HG02973 (cell line): Measurements from ENCODE around the gene STUB1.
"Not testable (repeated sequence)": the region's sequence is repeated elsewhere in the genome, so short reads cannot be mapped to it uniquely, and the experiment has no call there.

Experiments
- ATAC-seq: cut with Tn5 transposase; IDR thresholded peaks from one replicate; pipeline ENCODE4 v1.9.1; 2021; ENCODE audit warnings: moderate library complexity; ENCODE audit not compliant: unreplicated experiment

STUB1 gene

DNA sequence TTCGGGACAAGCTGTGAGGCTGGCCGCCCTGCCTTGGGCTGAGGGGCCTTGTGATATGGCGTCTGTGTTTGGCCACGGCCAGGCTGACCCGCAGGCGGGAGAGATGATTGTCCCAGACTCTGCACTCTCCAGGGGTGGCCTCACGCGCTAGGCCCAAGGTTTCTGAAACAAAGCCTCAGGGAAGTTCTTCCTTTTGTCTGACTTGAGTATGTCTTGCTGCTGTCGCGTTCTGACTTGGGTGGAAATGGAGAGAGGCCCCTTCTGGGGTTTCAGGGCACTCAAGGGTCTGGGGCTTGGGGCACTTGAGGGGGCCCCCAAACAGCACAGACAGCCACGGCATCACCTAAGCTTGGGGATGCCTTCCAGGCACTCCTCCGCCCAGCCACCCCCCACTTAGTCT is 30.9 kb downstream of the STUB1 start:
- no peak for ATAC-seq

DNA sequence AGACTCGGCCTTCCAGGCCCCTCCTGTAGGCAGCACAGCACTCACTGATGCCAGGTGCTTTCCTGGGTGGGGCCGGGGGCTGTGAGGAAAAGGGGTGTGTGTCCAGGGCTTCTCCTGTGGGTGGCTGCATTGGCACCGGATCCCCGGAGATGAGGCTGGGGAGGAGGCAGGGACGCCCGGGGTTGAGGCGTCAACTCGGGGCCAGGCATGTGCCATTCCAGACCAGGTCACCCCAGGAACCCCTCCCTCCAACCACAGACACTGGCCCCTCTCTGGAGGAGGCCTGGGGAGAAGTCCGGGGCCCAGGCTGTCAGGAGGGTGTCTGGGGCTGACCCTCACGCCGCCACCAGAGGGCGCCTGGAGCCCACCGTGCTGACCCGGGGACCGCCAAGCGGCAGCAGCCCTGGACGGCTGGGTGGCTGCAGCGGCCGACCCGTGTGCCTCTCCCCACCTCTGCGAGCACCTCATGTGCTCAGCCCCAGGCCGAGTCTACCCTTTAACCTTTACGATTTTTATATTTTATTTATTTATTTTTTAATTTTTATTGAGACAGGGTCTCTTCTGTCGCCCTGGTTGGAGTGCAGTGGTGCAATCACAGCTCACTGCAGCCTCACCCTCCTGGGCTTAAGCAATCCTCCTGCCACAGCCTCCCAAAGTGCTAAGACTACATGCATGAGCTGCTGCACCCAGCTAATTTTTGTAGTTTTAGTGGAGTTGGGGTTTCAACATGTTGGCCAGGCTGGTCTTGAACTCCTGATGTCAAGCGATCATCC is 31.5 kb downstream of the STUB1 start:
- no peak for ATAC-seq

DNA sequence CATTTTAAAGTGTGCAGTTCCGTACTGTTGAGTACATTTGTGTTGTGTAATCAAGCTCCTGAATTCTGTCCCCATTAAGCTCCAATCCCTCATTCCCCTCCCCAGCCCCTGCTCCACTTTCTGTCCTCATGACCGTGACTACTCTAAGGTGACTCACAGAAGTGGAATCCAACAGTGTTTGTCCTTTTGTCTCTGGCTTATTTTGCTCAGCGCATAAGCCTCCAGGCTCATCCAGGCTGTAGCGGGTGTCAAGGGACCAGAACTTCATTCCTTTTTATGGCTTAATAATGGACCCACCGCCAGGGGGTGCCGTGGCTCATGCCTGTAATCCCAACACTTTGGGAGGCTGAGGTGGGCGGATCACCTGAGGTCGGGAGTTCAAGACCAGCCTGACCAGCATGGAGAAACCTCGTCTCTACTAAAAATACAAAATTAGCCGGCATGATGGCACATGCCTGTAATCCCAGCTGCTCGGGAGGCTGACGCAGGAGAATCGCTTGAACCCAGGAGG is 32.6 kb downstream of the STUB1 start:
- ATAC-seq = not testable (repeated sequence)

DNA sequence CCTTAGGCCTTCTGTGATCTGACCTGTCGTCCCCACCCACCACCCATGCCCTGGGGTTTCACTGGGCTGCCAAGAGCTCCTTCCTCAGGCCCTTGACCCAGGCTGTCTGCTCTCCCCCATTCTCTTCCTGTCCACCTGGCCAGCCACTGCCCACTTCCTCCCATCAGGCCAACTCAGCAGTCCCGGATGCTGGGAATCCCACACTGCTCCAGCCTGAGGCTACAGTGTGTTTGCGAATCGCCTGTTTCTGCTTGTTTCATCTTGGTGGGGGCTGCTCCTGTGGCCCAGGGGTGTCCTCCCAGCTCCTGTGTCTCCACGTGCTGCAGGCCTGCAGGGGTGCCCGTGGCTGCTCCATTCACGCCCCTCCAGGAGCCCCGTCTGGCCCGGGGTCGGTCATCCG is 33.9 kb downstream of the STUB1 start:
- ATAC-seq = no peak

DNA sequence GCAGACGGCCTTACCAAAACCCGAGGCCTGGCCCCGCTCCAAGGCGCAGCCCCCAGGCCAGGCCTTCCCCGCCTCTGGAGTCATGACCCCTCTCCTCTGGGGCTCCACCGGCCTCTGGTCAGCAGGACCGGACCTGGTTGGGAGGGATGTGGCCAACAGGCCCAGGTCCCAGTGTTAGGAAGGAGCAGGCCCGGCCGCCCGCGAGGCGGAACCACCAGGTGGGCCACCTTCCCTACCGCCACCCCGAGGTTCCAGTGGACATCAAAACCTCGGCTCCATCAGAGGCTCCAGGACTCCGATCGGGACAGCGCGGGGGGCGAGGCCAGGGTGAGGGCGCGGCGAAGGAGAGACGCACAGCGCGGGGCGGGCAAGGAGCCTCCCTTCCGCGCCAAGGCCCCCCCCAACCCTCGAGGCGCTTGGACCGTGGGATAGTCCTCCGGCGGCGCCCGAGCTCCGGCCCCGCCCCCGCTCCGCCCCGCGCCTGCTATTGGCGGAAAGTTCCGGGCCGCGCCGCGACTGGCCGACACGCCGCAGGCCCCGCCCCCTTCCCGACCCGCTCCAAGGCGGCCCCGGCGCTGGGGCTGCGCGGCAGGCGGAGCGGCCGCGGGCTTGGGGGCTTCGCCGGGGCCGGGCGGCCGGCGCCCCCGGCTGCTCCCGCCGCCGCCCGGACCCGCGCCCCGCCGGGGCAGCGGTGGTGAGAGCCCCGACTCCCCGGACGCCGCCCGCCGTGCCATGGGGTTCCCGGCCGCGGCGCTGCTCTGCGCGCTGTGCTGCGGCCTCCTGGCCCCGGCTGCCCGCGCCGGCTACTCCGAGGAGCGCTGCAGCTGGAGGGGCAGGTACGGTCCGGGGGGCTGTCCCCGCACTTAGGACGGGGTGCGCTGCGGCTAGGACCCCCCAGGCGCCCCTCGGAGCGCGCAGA is 34.6 kb downstream of the STUB1 start, which contains the start of gene METRN:
TSS of gene METRN (plus strand) at position 561 of the 919 bp plus-strand sequence. CDS start at position 733, 172 bp downstream.
- ATAC-seq = peak; percentile 63

DNA sequence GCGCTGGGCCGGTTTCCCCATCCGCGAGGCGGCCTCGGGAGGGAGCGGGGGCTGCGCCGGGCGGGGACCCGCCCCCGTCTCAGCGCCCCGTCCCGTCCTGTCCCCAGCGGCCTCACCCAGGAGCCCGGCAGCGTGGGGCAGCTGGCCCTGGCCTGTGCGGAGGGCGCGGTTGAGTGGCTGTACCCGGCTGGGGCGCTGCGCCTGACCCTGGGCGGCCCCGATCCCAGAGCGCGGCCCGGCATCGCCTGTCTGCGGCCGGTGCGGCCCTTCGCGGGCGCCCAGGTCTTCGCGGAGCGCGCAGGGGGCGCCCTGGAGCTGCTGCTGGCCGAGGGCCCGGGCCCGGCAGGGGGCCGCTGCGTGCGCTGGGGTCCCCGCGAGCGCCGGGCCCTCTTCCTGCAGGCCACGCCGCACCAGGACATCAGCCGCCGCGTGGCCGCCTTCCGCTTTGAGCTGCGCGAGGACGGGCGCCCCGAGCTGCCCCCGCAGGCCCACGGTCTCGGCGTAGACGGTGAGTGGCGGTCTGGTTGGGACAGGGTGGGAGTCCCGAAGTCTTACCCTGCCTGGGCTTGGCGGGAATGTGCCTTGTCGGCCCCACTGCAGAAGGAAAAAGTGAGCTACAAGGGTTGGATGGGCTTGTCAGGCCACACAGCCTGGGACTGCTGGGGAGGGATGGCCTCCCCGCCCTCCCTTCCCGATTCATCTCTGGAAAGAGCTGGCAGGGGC is 35.4 kb downstream of the STUB1 start:
- ATAC-seq = no peak

DNA sequence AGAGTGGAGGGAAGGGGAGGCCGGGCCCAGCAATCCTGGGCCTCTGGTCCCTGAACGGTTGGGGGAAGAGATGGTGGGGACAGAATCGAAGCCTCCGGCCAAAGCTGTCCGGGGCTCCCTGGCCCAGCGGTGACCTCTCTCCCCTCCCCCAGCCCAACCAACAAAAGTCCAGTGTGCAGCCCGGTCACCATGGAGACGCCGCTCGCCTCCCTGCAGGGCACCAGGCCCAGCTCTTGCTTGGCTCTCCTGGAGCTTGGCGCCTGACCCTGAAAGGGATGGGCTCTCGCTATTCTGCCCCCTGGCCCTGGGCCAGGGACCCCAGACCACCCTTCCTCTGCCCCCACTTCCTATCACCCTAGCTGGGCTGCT is 36.0 kb downstream of the STUB1 start:
- no peak for ATAC-seq

DNA sequence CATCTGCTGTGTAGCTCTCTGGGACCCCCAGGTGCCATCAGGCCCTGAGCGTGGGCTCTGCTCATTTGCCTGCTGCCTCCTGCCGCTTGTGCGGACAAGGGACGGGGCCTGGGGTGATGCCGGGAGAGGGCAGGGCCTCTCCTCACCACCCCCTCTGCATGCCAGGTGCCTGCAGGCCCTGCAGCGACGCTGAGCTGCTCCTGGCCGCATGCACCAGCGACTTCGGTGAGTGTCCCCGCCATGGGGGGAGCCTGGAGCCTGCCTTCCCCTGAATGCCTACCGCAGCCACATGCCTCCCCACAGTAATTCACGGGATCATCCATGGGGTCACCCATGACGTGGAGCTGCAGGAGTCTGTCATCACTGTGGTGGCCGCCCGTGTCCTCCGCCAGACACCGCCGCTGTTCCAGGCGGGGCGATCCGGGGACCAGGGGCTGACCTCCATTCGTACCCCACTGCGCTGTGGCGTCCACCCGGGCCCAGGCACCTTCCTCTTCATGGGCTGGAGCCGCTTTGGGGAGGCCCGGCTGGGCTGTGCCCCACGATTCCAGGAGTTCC is 36.6 kb downstream of the STUB1 start:
- no peak for ATAC-seq

DNA sequence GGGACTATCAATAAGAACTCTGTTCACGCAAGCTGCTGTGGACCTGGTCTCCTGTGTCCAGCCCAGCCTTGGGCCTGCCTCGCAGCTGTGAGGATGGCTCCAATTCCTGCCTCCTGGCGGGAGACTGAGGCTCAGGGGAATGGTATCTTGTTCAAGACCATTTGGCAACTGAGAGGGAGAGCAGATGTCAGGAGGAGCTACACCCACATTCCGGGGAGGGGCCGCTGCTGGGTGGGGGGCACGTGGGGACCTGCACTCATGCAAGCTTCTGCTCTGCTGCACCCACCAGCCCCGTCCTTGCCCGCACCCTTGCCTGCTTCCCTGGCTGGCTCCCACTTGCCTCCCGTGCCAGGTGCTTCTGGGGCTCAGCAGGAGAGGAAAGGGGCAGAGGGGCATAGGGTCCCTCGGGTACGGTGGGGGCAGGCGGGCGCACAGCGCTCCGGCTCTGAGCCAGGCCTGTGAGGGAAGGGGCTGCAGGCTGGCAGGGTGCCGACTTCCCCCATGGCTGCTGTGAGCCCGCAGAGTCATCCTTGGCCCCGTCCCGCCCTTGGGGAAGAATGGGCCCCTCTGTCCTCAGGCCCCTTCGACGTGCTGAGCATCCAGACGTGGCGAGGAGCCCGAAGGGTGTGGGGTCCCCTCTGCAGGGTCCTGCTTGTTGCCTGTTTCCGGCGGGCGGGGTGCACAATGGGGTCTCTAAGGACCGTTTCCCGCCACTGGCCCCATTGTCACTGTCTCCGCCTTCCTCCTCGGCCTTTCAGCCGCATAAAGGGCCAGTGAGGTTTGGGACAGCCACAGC is 37.4 kb downstream of the STUB1 start:
- no peak for ATAC-seq

DNA sequence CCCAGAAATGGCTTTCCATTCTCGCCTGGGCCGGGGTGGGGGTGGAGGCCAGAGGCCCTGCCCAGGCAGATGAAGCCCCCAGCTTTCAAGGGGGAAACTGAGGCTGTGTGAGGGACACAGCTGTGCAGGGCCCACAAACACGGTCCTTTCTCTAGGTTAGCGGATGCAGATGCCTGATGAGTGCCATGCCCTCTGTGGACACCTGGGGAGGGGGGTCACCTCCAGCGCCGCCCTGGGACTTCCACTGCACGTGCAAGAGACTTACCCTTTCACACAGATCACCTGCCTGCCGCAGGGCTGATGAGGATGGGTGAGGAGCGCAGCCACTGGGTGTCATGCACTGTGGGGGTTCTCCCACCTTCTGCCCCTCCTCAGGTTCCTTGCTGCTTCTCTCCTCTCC is 38.2 kb downstream of the STUB1 start:
- no peak for ATAC-seq

DNA sequence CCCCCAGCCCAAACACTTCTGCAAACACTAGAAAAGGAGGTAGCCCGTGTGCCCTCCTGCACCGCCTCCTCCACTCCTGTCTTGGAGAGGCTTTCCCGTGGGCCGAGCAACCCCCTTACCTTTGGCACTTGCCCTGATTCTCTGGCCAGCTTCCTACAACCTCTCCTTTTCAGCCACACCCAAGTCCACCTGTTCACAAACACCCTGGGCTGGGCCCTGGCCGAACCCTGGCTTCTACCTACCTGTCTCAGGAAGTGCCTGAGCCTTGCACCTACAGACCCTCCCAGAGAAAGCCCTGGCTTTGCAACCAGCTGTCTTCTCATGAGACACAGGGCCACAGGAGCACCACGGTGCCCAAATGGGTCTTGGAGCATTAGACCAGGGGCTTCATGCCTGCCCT is 38.7 kb downstream of the STUB1 start:
- no peak for ATAC-seq

DNA sequence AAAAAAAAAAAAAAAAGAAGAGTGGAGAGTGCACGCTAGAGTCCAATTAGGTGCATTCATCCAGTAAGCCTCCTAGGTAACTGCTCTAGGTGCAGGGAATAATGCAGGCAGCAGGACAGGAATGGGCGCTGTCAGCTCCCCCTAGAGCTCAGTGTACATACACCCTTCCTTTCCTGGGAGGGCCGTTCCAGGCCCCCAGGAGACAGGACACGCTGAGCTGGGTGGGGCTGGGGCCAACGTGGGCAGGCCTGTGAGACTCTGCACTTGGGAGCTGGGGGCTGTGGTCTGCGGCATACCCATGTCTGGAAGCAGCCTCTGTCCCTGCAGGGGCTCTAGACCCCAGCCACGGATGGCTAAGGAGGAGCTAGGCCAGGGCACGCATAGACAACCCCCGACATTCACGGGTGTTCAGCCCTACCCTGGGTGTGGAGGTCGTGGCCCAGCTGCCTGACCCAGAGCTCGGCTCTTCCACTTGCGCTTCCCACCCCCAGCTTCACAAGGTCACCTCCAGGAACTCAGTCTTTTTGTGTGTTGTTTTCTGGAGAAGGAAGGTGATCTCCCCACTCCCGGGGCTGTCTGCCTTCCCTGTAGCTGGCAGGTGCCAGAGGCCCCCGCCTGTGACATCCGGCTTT is 39.7 kb downstream of the STUB1 start:
- ATAC-seq = no peak

DNA sequence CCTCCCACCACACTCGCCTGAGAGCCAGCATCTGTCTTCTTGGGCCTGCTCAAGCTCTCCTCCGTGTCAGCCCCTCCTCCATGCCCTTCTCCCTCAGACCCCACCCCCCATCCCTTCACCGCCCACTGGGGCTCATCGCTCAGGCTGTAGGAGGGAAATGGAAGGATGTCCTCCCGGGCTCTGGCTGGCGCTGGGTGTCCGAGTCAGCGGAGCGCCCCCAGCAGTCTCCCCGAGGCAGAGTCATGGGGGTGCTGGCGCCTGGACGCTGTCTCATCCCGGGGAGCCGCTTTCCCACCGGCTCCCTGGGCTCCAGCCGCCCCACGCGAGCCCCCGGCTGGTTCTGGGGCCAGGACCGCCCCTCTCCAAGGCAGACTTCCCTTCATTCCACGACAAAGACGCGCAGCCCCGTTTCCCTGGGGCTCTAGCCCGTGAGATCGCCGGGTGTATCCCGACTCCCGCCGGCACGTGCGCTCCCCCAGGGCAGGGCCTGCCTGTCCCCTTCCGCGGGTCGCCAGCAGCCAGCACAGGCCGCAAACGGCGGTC is 40.3 kb downstream of the STUB1 start:
- ATAC-seq = no peak

DNA sequence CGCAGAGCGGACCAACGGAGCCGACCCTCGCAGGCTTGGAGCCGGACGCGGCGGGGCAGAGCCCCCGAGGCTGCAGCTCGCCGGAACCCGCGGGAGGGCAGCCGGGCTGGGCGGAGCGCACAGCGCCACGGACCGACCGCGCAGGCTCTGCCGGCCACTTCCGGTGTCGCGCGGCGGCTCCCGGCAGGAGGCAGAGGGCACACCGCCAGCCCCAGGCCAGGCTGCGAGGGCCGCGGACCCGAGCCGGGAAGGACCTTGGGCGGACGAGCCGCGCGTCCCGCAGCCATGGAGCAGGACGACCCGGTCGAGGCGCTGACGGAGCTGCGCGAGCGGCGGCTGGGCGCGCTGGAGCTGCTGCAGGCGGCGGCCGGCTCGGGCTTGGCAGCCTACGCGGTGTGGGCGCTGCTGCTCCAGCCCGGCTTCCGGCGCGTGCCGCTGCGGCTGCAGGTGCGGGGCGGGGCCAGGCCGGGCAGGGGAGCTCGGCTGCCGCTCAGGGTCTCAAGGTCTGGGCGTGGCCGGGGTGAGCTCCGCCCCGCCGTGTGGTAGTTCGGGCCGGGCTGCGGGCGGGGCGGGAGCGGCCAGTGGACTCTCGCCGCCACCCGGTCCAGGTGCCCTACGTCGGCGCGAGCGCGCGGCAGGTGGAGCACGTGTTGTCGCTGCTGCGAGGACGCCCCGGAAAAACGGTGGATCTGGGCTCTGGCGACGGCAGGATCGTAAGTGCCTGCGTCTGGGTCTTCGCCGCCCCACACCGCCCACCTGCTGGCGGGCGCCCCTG is 41.0 kb downstream of the STUB1 start, which contains the start of gene ANTKMT:
TSS of gene ANTKMT (plus strand) at position 157 of the 775 bp plus-strand sequence. CDS start at position 286, 129 bp downstream.
- ATAC-seq = peak; percentile 53

DNA sequence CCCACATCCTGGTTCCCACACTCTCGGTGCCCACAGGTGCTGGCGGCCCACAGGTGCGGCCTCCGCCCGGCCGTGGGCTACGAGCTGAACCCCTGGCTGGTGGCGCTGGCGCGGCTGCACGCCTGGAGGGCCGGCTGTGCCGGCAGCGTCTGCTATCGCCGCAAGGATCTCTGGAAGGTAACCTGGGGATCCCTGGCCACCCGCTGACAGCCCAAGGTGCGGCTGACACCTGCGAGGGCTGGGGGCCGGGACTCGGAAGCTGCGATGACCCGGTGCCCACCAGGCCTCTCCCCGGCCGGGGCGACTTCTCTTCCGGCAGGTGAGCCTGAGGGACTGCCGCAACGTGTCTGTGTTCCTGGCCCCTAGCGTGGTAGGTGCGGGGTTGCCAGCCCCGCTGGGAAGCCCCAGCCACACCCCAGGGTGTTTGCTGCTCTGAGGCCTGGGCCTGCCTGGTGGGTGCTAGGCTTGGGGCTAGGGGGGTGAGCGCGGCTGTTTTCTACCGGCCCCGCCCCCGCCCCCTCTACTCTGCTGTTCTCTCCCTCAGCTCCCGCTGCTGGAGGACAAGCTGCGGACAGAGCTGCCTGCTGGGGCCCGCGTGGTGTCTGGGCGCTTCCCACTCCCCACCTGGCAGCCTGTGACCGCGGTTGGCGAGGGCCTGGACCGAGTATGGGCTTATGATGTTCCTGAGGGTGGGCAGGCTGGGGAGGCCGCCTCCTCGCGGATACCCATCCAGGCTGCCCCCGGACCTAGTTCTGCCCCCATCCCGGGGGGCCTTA is 41.7 kb downstream of the STUB1 start:
- no peak for ATAC-seq

DNA sequence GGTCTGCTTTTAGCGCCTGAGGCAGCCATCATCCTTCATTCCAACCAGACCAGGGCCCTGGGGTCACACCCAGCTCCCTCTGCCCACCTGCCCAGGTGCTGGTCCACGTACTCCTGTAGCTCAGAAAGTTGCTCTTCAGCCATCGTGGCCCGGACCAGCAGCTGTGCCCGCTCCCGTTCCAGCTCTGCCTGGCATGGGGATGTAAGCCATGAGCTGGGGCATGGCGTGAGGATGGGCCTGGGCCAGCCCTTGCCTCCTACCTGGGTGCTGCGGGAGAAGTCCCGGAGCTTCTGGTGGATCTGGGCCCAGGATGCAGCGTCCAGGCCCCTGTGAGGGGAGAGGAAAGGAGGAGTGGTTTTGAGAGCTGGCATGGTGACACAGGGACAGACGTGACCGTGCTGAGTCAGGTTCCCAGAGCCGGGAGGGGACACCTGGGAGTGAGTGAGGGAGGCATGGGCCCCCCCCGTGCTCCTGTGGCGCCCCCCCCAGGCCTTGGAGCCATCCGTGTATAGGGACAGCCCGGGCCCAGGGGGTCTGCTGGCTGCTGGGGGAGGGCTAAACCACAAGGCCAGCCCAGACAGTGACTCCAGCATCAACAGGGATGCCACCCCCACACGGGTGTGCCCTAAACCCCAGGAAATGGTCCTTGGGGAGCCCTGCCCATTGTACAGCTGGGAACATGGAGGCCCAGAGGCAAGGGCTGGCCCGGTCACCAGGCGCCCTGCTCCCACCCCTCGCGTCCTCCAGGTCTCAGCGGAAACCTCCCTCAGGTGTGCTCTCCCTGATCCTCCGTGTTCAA is 42.8 kb downstream of the STUB1 start:
- ATAC-seq = no peak

DNA sequence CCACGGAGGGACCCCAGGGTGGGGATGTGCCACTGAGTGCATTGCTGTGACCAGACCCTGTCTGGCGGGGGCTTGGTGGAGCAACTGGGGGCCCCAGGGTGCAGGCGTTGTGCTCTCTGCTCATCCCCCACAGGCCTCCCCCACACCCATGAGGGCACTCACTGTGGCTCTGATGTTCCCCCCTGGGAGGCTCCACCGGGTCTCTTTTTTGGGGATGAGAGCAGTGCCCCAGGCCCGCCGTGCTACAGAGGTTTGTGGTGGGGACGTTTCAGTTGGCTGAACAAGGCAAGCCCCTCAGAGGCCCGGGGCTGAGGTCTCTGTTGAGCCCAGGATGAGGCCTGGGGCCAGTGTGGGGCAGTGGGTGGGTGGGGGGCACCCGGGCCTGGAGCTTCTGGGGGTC is 43.5 kb downstream of the STUB1 start:
- no peak for ATAC-seq
